Natural killer cell treated with Interleukin-12 subunit alpha and Interleukin-12 subunit beta and Interleukin-15 and Interleukin-18, amount 100 ng/mL, for 72 hours (primary cell): ENCODE results near the gene CTNNA2. TPM values are rescaled to one million over a fixed set of nuclear protein-coding genes. Genes with fewer than 3 reads are reported as not detected.

ENCODE experiments used
- ATAC-seq, 2 donors: fragments of 150-1000 bp; cut with Tn5 transposase in 1 of 2; sonication (Bioruptor Pico), chemical (Tn5 transposase) in 1 of 2; 2 replicates each; pipeline ENCODE4 v1.10.0; 2021
- DNase-seq: peaks from one replicate; pipeline ENCODE4 v3.0.0; 2022; ENCODE audit warnings: low spot score
- H3K27ac Mint-ChIP-seq, 2 donors: 1 replicate in 1 of 2; 2 replicates in 1 of 2; pipeline ENCODE4 v1.8.0; 2022; ENCODE audit warnings: mixed read lengths in 2 of 2, mild to moderate bottlenecking in 1 of 2, moderate library complexity in 1 of 2
- H3K27me3 Mint-ChIP-seq, 2 donors: 1 replicate in 1 of 2; 2 replicates in 1 of 2; pipeline ENCODE4 v1.8.0; 2022; ENCODE audit warnings: mixed read lengths in 2 of 2
- H3K36me3 Mint-ChIP-seq: one replicate; pipeline ENCODE4 v1.8.0; 2022; ENCODE audit warnings: mixed read lengths
- H3K4me1 Mint-ChIP-seq, 2 donors: 1 replicate in 1 of 2; 2 replicates in 1 of 2; pipeline ENCODE4 v1.8.0; 2022; ENCODE audit warnings: low read depth in 2 of 2, mixed read lengths in 2 of 2, mild to moderate bottlenecking in 1 of 2
- H3K4me3 Mint-ChIP-seq: one replicate; pipeline ENCODE4 v1.8.0; 2022; ENCODE audit warnings: mixed read lengths
- H3K9me3 Mint-ChIP-seq: 2 replicates; pipeline ENCODE4 v1.8.0; 2022; ENCODE audit warnings: mixed read lengths
- total RNA-seq, 2 donors: library from RNA; stranded (reverse); gene quantifications; one replicate each; pipeline ENCODE4 v1.2.3, GENCODE V29; 2022

Gene CTNNA2
- total RNA-seq, 2 donors from 2014 or later: not detected

DNA sequence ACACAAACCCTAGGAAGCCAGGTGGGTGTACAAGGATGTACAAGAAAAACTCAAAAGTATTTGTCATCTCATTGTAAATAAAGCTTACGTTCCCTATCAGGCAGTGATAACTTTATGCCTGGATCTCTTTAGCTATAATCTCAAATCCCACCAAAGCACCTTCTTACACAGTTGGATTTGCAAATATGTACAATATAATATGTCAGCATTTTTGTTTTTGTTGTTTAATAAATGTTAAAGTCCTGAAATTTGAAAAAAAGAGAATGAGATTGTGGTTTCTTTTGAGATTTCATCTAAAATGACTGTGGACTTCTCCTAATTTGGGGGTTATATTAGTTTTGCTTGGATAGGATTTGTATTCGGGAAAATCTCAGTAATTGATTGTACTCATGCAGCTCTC is 709.8 kb downstream of the CTNNA2 start:
- peaks cover 13% of the 10 kb centered on the region for H3K9me3 Mint-ChIP-seq
- no peak overlapping the region for H3K4me3 Mint-ChIP-seq
- no peaks in the 10 kb centered on the region for H3K4me1 Mint-ChIP-seq
- DNase-seq (no peak), ATAC-seq (no peak)
- H3K27me3 Mint-ChIP-seq: no peaks in the 10 kb centered on the region
- H3K27ac Mint-ChIP-seq: no peak overlapping the region
- H3K36me3 Mint-ChIP-seq: no peaks in the 10 kb centered on the region

DNA sequence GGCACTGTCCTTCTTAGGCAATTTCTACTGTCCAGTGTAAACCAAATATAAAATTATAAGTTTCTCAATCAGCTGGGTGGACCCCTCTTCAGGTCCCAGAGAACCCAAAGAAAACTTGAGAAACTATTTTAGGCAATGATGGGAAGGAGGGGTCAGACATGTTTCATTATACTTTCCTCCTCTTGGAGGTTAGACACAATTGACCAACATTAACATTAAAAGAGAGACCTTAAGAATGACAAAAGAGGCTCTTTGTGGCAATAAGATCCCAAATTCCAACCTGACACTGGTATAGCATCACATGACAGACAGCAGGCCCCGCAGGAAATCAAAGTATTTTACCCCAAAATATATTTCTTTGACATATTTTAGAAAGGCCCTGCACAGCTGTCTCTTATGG is 718.6 kb downstream of the CTNNA2 start:
- Mint-ChIP-seq H3K27ac (no peak overlapping the region), H3K9me3 (peaks cover 22% of the 10 kb centered on the region), H3K36me3 (no peaks in the 10 kb centered on the region), H3K4me1 (no peaks in the 10 kb centered on the region), H3K27me3 (no peaks in the 10 kb centered on the region), H3K4me3 (no peak overlapping the region)
- no peak for DNase-seq
- no peak for ATAC-seq

DNA sequence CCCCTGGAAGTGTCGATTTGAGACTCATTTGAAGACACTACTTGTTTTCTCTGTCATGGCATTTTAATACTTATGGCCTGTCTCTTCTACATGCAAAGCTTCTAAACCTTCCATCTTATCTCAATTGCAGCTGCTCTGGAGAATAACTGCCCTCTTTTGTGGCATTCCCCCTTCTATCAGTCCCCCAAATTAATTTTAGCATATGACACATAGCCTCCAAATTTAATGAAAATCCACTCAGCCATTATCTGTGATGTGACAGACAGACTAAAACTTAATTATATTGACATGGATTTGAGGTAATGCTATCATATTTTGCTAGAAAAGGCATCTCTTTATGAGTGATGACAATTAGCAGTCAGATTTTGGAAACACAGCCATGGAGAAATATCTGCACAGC is 720.5 kb downstream of the CTNNA2 start:
- H3K4me3 Mint-ChIP-seq: no peak overlapping the region
- peaks cover 13% of the 10 kb centered on the region for H3K9me3 Mint-ChIP-seq
- DNase-seq (no peak), ATAC-seq (no peak)
- H3K4me1 Mint-ChIP-seq: no peaks in the 10 kb centered on the region
- H3K36me3 Mint-ChIP-seq: no peaks in the 10 kb centered on the region
- H3K27ac Mint-ChIP-seq: no peak overlapping the region
- no peaks in the 10 kb centered on the region for H3K27me3 Mint-ChIP-seq

DNA sequence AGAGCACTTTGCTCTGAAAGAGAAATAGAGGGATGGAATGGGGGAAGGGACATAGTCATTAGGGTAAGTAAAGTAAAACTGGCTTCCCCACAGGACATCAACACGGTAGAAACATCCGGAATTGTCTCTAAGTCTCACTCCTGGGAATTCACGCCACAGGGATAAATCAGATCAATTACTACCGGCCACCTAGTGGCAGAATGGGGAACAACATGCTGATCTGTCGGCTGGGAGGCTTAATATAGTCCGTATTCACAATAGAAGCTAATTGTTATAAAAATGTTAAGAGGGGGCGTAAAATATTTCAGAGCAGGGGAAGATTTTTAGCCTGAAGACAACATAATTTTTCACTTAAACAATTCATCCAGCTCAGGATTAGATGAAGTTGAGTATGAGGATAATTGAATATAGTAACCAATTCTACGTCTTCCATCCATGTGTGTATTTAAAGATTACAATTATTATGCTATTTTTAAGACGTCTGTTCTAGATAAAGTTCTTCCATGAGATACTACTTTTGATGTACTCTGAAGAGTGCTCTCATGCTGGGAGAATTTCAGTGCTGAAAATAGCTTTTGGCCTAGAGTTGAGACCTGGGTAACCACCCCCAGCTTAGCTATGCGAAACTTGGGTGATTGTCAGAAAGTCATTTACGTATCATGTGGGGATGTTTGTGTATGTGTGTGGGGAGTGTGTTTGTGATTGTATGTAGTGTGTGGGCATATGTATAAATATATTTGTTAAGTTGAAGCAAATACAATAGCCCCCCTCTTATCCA is 726.0 kb downstream of the CTNNA2 start:
- H3K4me3 Mint-ChIP-seq: no peak overlapping the region
- peaks cover 18% of the 10 kb centered on the region for H3K9me3 Mint-ChIP-seq
- H3K27ac Mint-ChIP-seq: no peak overlapping the region
- DNase-seq (no peak), ATAC-seq (no peak)
- no peaks in the 10 kb centered on the region for H3K4me1 Mint-ChIP-seq
- no peaks in the 10 kb centered on the region for H3K27me3 Mint-ChIP-seq
- no peaks in the 10 kb centered on the region for H3K36me3 Mint-ChIP-seq

DNA sequence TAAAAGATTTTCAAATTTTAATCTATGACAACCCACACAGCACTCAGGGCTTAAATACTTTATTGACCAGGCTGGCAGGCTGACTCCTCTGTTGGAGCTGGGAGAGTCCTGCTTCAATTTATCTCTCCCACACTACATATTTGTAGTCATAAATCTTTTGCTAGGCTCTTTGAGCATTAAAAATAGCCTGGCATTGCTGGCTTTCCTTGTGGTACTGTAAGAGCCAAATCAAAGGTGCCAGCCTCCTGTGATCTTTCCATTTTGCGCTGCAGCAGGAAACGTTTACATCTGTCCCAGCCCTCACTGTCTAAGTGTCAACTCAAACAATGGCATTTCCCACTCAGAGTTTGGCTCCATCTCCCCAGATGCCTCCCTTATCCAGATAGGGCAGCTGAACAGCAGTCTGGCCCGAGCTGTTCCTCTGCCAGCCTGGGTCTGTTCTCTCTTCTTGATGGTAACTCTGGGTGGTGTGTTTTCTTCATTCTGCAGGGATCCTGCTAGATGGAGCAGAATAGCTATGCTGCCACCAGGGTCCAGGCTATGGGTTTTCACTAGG is 729.6 kb downstream of the CTNNA2 start:
- Mint-ChIP-seq H3K27me3 (no peaks in the 10 kb centered on the region), H3K4me3 (no peak overlapping the region), H3K36me3 (no peaks in the 10 kb centered on the region), H3K4me1 (no peaks in the 10 kb centered on the region), H3K27ac (no peak overlapping the region), H3K9me3 (peaks cover 15% of the 10 kb centered on the region)
- ATAC-seq (no peak), DNase-seq (no peak)

DNA sequence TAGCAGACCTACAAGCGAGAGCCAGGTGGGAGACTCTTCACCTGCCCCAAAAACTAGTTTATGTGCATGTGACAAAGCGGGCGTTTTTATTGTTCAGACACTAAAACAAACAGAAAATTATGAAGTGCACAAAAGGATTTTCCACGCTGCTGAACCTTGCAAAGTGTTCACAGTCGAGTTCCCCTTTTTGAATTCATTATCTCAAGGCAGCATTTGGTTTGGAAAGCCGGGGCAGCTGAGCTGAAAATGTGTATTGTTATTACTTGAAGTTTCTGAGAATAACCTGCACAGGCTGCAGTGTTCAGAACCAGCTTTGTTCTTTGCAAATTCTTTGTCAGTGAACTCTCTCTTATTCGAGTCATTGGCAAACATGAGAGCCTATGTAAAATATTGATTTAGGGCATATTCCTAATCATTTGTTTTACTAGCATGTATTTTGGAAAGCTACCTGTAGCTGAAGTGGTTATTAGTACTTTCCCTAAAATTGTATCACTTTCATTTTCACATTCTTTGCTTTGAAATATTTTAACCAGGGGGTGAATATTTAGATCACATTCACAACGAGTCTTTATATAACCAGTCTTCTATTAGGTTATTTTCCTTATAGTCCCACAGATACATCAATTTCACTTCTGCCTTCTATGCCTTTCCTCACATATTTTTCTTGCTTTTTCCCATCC is 732.2 kb downstream of the CTNNA2 start:
- H3K27me3 Mint-ChIP-seq: no peaks in the 10 kb centered on the region
- H3K9me3 Mint-ChIP-seq: peaks cover 17% of the 10 kb centered on the region
- ATAC-seq (no peak), DNase-seq (no peak)
- H3K4me3 Mint-ChIP-seq: no peak overlapping the region
- H3K27ac Mint-ChIP-seq: no peak overlapping the region
- no peaks in the 10 kb centered on the region for H3K4me1 Mint-ChIP-seq
- no peaks in the 10 kb centered on the region for H3K36me3 Mint-ChIP-seq

DNA sequence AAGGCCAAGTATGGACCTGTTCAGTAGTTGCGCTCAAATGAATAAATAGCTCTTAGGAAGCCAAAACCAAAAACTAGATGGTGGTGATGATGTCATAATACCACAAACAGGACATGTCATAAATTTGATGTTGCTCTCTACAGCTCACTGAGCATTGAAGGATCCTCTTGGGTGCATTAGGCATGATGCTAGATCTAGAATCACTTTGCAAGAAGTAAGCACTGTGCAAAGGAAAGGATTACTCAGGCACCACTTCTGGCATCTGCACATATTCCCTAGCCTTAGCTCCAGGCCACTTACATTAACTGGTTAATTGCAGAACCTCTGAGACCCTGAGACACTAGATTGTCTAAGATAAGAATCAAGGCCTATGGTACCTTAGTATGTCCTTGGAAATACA is 733.7 kb downstream of the CTNNA2 start:
- H3K27ac Mint-ChIP-seq: no peak overlapping the region

DNA sequence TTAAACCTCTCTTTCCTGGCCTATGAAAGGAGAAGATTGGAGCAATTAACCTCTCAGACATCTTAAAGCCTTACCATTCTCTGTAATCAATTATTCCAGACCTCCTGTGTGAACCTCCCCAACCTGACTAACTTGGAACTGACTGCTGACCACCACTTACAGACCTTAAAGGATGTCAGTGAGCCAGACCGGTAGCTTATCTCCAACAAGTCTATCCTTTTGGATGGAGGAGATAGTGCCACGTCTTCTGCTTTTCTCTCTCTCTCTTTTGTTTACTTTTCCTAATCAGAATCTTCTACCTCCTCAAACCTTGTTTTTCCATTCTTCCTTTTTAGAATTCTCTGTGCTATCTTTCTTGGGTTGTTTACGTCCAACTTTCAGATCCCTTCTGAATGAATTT is 734.5 kb downstream of the CTNNA2 start:
- Mint-ChIP-seq H3K4me3 (no peak overlapping the region), H3K9me3 (peaks cover 20% of the 10 kb centered on the region), H3K36me3 (no peaks in the 10 kb centered on the region), H3K27ac (no peak overlapping the region), H3K4me1 (no peaks in the 10 kb centered on the region), H3K27me3 (no peaks in the 10 kb centered on the region)
- DNase-seq (no peak), ATAC-seq (no peak)

More for the DNA sequence above, 733.7 kb downstream of the CTNNA2 start:
- H3K27me3 Mint-ChIP-seq: no peaks in the 10 kb centered on the region
- ATAC-seq (no peak), DNase-seq (no peak)
- H3K4me3 Mint-ChIP-seq: no peak overlapping the region
- no peaks in the 10 kb centered on the region for H3K4me1 Mint-ChIP-seq
- H3K9me3 Mint-ChIP-seq: peaks cover 20% of the 10 kb centered on the region
- no peaks in the 10 kb centered on the region for H3K36me3 Mint-ChIP-seq

DNA sequence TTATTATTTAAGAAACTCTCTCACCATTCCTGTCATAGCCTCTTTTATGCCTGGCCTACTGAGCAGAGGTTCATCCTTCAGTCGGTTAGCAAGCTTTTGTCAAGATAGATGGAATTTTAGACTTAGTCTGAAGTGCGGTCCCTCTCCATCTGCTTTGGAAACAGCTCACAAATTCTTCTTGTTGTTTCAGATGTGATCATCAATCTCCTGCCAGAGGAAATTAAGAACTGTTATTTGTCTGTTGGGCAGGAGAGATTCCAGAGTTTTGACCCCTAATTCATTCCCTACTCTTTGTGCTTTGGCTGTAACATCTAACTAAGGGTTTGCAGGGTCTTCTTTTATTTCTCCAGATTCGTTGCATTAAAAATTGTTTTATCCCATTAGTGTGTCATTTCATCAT is 735.3 kb downstream of the CTNNA2 start:
- Mint-ChIP-seq H3K9me3 (peaks cover 19% of the 10 kb centered on the region), H3K4me3 (no peak overlapping the region), H3K4me1 (no peaks in the 10 kb centered on the region), H3K27me3 (no peaks in the 10 kb centered on the region), H3K27ac (no peak overlapping the region), H3K36me3 (no peaks in the 10 kb centered on the region)
- DNase-seq (no peak), ATAC-seq (no peak)

DNA sequence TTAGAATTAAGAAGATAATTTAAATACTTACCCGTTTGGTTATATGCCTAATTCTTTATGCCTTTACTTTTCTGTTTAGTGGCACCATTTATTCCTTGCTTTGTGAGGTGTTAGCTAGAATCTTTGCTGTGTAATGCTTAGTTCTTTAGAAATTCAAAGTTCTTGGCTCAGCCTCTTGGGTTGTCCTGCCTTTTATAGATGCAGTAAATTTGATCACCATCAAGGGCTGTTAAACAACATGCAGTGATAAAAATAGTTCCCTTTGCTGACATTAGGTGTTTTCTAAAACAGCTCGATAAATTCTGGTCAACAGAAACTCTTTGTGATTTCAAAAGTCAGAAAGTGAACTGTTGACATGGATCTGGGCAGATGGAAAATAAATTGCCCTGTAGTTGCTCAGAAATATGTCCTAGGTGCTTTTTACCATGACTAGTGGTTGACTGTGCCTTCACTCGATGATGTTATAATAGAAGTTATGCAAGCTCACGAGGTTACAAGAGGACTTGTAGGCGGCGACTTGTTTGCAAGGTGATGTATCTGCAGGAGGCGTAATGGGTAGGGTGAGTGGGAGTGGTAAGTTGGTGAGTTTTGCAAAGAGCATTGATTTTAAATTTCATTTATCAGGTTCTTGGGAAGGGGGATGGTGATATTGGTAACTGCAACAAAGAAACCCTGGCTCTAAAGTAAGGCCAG is 739.6 kb downstream of the CTNNA2 start:
- DNase-seq: no peak
- Mint-ChIP-seq H3K9me3 (peaks cover 15% of the 10 kb centered on the region), H3K4me1 (no peaks in the 10 kb centered on the region), H3K4me3 (no peak overlapping the region), H3K36me3 (no peaks in the 10 kb centered on the region), H3K27ac (no peak overlapping the region), H3K27me3 (no peaks in the 10 kb centered on the region)
- no peak for ATAC-seq

DNA sequence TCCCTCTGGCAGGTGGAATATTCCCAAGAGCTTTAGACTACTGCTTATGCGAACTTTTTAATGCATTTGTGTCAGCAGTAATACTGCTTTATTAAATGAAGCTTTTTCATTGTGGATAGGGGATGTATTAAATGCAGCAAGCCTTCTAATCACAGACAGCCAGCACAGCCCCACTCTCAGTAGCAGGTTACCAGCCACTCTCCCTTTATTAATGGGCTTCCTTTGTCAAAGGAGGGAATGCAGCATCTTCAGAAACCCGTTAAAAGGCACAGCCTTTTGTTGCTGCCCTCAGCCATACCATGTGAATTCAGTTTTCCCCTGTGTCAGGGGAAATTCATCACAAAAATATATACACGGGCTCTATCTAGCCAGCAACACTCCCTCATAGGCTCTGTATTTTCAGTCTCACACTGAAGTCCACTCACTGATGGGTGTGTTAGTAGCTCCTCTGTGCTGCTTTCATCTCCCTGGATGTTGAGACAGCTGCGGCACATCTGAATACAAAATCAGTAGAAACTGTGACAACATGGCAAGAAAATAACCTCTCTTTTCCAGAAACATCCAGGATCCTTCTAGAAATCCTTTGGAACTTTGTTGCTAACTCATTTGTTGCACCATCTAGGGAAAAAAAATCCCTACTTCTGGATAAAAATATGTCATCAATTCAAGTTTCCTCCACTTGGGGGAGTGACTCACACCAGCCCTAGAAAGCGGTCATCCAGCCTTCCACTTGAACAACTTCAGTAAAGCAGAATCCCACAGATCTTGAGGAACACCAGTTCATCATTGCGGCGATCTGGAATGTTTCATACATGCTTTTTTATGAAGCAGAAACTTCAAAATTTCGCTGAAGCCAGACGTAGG is 743.3 kb downstream of the CTNNA2 start:
- Mint-ChIP-seq H3K4me1 (no peaks in the 10 kb centered on the region), H3K27me3 (no peaks in the 10 kb centered on the region), H3K36me3 (no peaks in the 10 kb centered on the region), H3K9me3 (peaks cover 11% of the 10 kb centered on the region), H3K4me3 (no peak overlapping the region), H3K27ac (no peak overlapping the region)
- no peak for DNase-seq
- no peak for ATAC-seq

DNA sequence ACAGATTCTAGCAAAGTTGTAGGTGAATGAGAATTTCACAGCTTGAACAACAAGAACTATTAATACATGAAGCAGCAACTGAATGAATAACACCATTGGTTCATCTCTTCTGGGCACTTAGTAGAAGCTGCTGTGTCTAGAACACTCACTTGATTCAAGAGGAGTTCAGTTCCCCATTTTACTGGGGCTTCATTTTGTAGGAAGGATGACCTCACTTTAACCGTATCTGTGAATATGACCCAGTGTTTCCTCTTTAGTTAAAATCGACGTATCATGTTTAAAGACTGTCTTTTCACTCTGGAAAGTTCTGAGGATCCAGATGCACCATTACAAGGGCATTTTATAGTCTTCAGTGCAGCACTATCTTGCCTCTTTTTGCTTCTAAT is 743.9 kb downstream of the CTNNA2 start:
- peaks cover 11% of the 10 kb centered on the region for H3K9me3 Mint-ChIP-seq
- ATAC-seq (no peak), DNase-seq (no peak)
- no peaks in the 10 kb centered on the region for H3K36me3 Mint-ChIP-seq
- no peaks in the 10 kb centered on the region for H3K4me1 Mint-ChIP-seq
- H3K27ac Mint-ChIP-seq: no peak overlapping the region
- H3K27me3 Mint-ChIP-seq: no peaks in the 10 kb centered on the region
- H3K4me3 Mint-ChIP-seq: no peak overlapping the region

DNA sequence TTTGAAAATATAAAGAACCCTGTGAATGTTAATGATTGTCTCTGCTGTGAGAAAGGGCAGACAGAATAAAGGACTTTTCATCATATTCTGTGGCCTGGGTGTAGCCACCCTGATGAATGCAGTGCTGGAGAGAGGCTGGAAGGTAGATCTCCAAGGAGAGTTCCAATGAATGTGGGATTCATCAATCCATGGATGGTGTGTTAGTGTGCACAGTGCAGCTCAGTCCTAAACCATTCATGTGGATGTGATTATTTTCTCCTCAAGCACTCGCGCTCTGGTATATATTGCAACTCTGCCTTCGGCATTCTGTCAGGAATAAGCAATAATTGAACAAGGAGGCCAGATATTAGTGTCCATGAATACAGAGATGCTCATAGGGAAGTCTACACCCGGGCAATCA is 744.6 kb downstream of the CTNNA2 start:
- Mint-ChIP-seq H3K27ac (no peak overlapping the region), H3K4me1 (no peaks in the 10 kb centered on the region), H3K27me3 (no peaks in the 10 kb centered on the region), H3K9me3 (peaks cover 11% of the 10 kb centered on the region), H3K36me3 (no peaks in the 10 kb centered on the region), H3K4me3 (no peak overlapping the region)
- DNase-seq: no peak
- no peak for ATAC-seq
